NCI-H2171 treated with DMSO at 0.1 percent for 48 hours (cell line): ENCODE measurements around the gene SIGLEC15.
"Not testable (repeated sequence)": the region's sequence is repeated elsewhere in the genome, so short reads cannot be mapped to it uniquely, and the experiment has no call there.

Source experiments
- DNase-seq: peaks from one replicate; lab custom pipeline; 2025; lab: John Stamatoyannopoulos, UW

SIGLEC15 gene

DNA sequence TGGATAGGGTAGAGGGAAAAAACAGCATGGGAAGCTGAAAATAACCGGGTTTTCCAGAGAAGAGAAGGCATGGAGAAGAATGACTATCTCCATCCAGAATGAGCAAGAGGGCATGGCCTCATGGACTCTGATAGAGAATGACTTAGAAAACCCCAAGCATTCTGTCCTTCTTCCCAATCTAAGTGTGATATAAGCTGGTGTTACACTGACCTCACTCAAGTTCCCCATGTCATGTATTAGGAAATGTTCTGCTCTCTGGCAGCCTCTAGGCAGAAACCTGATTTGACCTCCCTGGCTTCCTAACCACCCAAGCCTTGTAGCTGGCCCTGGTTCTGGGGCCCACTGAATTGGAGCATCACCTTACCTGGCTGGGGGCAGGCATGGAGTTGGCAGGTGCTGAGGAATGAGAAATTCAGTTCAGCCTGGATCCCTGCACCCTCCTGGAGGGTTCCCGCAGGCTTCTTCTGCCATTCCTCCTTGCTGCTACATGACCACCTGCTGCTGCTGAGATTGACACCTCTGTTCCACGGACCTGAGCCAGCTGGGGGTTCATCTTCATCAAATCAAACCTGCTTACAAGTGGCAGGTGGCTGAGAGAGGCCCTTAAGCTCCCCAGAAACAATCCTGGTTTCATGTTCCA, 5.2 kb upstream of the SIGLEC15 start:
- DNase-seq: peak; percentile 87

GRCh38 chr18:45821026-45821425, 4.4 kb upstream of the SIGLEC15 start:
- DNase-seq: no peak

GRCh38 chr18:45821711-45822110, 3.8 kb upstream of the SIGLEC15 start:
- DNase-seq: no peak

- no peak for DNase-seq
These were observed 609 bp downstream of the SIGLEC15 start for GRCh38 chr18:45826084-45826483.

GRCh38 chr18:45826716-45827115, 1.2 kb downstream of the SIGLEC15 start:
- DNase-seq: not testable (repeated sequence)

DNA sequence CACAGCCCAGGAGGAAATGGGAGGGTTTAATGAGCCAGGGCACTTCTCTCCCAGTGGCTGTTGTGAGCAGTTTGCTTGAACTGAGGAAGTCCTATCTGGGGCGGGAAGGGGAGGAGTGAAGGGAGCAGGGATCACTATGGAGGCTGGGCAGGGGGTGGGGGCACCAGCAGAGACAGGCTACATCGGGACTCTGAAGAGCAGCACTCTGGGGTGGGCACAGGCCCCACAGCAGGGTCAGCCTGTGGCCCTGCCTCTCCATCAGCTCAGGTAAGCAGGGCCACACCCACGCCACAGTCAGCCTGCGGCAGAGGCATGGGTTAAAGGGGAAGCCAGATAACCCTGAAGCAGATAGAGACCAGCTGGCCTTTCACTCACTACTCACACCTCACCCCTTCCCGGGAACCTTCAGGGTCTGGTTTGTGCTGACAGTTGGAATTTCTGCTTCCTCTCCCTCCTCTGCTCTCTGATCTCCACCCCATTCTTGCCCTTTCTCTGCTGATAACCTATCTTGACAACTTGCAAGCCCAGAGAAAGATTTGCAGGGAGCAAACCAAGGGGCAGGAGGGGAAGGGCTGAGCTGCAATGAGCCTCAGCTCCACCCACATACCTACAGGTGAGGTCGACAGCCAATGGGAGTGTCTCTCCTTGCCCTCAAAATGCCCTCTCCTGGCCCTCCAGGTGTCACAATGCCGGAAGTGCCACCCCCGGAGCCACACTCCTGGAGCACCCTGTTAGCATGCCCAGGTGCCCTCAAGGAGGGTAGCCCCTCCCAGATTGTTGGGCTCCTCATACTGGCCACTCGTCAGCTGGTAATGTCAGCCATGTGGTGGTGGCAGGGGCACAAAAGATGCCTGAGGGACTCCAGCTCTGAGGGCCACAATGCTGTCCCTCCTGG, 3.7 kb downstream of the SIGLEC15 start:
- DNase-seq: no peak

GRCh38 chr18:45829855-45830254, 4.4 kb downstream of the SIGLEC15 start:
- DNase-seq: no peak

DNA sequence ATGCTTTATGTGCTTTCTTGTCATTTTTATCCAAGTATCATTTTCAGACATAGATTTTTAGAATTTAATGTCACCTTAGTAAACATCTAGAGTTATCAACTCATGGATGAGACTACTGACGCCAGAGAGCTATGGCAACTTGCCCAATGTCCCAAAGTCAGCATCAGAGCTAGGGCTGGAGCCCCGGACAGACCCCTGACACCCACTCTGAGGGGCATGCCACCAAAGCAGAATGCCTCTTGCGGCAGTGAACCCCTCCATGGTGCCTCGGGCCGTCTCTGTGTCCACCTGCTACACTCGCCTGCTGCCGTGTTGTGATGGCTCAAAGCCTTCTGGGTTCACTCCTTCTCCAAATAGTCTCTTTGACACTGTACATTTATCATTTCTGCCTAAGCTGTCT, 5.4 kb downstream of the SIGLEC15 start:
- DNase-seq: no peak

- no peak for DNase-seq
These were observed 8.4 kb downstream of the SIGLEC15 start for GRCh38 chr18:45833846-45834245.

GRCh38 chr18:45834306-45834705, 8.8 kb downstream of the SIGLEC15 start:
- peak; percentile 54 for DNase-seq

GRCh38 chr18:45835057-45835636, 9.7 kb downstream of the SIGLEC15 start:
- DNase-seq: no peak

- DNase-seq: no peak
These were observed 11.0 kb downstream of the SIGLEC15 start for GRCh38 chr18:45836242-45837205.

DNA sequence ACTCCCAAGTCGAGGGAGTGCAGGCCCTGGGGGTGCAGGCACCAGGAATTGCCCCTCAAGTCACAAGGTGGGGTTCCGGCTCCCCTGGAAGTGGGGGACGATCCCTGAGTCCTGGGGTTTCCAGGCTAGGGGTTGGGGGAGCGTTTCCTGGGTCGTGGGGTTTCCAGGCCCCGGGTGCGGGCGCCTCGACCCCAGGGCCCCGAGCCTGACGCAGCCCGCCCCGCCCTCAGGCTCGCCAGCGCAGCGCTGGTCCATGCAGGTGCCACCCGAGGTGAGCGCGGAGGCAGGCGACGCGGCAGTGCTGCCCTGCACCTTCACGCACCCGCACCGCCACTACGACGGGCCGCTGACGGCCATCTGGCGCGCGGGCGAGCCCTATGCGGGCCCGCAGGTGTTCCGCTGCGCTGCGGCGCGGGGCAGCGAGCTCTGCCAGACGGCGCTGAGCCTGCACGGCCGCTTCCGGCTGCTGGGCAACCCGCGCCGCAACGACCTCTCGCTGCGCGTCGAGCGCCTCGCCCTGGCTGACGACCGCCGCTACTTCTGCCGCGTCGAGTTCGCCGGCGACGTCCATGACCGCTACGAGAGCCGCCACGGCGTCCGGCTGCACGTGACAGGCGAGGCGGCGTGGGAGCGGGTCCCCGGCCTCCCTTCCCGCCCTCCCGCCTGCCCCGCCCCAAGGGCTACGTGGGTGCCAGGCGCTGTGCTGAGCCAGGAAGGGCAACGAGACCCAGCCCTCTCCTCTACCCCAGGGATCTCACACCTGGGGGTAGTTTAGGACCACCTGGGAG, 12.0 kb downstream of the SIGLEC15 start:
- DNase-seq: peak; percentile 58

DNA sequence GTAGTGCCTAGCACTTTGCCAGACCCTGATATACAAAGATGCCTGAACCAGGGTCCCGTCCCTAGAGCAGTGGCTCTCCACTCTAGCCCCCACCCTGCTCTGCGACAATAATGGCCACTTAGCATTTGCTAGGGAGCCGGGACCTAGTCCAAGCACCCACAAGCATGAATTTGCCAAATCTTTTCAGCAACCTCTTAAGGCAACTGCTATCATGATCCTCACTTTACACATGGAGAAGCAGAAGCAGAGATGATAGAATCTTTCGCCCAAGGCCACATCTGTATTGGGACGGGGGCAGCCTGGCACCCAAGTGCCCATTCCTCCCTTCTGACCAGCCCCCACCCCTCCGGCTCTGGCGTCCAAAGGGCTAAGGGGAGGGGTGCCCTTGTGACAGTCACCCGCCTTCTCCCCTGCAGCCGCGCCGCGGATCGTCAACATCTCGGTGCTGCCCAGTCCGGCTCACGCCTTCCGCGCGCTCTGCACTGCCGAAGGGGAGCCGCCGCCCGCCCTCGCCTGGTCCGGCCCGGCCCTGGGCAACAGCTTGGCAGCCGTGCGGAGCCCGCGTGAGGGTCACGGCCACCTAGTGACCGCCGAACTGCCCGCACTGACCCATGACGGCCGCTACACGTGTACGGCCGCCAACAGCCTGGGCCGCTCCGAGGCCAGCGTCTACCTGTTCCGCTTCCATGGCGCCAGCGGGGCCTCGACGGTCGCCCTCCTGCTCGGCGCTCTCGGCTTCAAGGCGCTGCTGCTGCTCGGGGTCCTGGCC, 13.0 kb downstream of the SIGLEC15 start:
- DNase-seq: no peak

GRCh38 chr18:45839414-45840395, 14.2 kb downstream of the SIGLEC15 start:
- peak; percentile 45 for DNase-seq

DNA sequence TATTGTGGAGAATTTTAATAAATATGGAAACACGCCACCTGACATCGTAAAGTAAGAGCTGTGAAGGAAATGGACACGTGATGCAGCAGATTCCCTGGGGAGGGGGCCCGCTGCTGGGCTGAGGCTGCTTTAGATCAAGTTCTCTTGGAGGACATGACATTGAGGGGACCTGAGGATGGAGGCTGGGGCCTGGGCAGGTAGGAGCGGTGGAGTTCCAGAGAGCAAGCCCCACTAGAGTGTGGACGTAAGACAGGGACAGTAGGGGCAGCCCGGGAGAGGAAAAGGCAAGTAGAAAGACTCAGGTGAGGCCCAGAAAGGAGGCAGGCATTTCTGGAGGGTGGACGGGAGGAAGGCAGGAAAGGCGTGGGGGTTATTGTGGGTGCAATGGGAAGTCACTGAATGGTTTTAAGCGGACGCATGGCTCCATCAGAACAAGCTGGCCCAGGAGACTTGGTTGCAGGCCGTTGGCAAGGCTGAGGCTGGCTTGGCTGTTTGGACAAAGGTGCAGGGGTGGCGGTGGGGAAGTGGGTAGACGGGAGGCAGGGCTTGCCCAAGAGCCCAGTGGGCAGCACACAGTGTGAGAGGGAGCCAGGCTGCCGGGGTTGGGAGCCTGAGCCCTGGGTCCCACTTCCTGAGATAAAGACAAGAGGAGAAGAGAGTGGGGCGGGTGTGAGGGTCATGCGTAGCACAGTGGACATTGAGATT, 15.7 kb downstream of the SIGLEC15 start:
- DNase-seq: no peak

DNA sequence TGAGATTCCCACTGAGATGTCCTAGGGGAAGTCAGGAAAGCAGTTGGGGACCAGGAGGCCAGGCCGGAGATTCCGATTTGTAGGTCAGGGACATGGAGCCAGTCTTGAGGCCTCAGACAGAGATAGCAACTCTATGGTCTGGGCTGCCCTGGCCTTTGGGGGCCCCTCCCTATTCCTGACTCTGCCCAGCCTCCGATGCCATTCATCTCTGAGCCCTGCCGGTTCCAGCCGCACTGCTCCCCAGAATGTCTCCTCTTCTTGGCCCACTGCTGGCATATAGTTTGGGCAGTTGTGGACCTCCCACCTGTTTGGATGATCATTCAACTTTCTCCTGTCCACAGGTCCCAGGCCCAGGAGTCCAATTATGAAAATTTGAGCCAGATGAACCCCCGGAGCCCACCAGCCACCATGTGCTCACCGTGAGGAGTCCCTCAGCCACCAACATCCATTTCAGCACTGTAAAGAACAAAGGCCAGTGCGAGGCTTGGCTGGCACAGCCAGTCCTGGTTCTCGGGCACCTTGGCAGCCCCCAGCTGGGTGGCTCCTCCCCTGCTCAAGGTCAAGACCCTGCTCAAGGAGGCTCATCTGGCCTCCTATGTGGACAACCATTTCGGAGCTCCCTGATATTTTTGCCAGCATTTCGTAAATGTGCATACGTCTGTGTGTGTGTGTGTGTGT, 16.4 kb downstream of the SIGLEC15 start:
- no peak for DNase-seq

GRCh38 chr18:45843019-45843418, 17.5 kb downstream of the SIGLEC15 start:
- DNase-seq: no peak
